ENCODE results near the gene DTX1.
"Not testable (repeated sequence)": the region's sequence is repeated elsewhere in the genome, so short reads cannot be mapped to it uniquely, and the experiment has no call there.

Gene DTX1

DNA sequence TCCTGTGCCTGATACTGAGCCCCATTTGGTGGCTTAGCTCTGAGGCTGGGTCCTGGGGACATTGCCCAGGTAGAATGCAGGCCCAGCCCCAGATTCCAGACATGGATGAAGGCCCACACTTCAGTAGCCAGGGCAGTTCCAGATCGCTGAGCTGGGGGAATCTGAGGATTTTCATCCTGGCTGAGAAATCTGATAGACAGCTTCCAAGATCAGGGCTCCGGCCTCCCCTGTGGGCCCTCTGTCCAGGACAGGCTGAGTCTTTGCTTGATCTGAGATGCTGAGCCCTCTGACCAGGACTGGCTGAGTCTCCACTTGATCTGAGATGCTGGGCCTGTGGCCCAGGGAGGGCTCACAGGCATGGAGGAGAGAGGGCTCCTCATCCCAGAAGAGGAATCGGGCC lies 82.3 kb downstream of the DTX1 start:
- DNase-seq: no peak

DNA sequence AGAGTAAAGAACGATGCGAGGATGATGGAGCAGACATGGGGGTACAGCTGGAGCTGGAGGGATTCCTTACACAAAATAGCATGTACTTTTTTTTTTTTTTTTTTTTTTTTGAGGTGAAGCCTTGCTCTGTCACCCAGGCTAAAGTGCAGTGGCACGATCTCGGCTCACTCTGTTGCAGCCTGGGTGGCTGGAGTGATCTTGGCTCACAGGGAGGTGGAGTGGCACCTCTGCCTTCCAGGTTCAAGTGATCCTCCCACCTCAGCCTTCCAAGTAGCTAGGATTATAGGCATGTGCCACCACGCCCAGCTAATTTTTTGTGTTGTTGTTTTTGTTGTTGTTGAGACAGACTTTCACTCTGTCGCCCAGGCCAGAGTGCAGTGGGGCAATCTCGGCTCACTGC lies 84.2 kb downstream of the DTX1 start:
- DNase-seq: no peak

DNA sequence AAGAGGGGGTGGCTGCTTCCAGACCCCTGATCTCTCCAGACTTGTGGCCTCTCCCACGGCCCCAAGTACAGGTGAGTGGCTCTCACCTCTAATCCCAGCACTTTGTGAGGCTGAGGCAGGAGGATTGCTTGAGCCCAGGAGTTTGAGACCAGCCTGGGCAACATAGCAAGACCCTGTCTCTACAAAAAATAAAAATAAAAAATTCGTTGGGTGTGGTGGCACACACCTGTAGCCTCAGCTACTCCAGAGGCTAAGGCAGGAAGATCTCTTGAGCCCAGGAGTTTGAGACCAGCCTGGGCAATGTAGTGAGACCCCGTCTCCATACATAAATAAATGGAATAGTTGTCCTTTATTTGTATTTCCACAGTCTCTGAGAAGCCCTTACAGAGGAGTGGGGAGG lies 85.2 kb downstream of the DTX1 start:
- not testable (repeated sequence) for DNase-seq

- DNase-seq: no peak
These were observed 85.8 kb downstream of the DTX1 start for GRCh38 chr12:113142173-113142885.

DNA sequence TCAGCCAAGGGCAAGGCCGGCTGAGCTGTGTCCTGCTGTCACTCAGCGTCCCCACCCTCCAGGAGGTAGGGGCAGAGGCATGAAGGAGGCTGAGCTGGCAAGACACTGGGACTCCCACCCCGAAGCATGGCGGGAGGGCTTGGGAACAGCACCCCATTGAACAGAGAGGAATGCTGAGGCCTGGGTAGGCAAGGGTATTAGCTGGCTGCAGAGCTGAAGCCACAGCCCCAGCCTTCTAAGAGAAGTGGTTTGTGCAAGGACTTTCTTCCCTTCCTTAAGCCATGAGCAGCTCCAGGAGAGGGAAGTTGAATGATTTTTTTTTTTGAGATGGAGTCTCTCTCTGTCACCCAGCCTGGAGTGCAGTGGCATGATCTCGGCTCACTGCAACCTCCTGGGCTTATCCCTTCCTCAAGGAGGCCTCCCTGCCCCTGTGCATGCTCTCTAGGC lies 86.4 kb downstream of the DTX1 start:
- no peak for DNase-seq

- no peak for DNase-seq
These were observed 87.4 kb downstream of the DTX1 start for GRCh38 chr12:113143959-113144358.

DNA sequence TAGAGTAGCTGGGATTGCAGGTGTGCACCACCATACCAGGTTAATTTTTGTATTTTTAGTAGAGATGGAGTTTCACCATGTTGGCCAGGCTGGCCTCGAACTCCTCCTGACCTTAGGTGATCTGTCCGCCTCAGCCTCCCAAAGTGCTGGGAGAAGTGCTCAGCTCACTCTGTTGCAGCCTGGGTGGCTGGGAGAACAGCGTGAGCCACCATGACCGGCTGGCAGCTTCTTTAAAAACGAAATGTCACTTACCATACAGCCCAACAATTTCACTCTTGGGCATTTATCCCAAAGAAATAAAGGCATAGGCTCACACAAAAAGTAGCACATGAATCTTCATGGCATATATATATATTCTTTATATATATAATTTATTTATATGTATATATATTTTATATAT lies 88.3 kb downstream of the DTX1 start:
- DNase-seq: no peak

DNA sequence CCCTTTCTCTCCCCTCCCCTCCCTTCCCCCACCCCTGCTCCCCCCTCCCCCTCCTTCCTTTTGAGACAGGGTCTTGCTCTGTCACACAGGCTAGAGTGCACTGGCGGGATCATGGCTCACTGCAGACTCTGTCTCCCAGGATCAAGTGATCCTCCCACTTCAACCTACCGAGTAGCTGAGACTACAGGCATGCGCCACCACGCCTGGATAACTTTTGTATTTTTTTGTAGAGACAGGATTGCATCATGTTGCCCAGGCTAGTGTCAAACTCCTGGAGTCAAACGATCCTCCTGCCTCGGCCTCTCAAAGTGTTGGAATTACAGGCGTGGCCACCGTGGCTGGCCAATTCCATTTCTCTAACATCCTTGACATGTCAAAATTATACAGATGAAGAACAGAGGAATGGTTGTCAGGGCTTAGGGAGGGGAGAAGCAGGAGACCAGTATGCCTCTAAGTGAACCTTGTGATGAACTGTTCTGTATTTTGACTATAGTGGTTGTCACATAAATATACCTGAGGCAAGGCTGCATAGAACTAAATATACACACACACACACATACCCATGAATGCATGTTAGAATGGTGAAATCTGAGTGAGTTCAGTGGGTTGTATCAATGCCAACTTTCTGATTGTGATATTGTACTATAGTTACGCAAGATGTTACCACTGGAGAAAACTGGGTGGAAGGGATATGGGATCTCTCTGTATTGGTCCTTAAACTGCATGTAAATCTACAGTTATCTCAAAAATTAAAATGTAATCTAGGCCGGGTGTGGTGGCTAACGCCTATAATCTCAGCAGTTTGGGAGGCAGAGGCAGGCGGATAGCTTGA lies 89.4 kb downstream of the DTX1 start:
- no peak for DNase-seq

DNA sequence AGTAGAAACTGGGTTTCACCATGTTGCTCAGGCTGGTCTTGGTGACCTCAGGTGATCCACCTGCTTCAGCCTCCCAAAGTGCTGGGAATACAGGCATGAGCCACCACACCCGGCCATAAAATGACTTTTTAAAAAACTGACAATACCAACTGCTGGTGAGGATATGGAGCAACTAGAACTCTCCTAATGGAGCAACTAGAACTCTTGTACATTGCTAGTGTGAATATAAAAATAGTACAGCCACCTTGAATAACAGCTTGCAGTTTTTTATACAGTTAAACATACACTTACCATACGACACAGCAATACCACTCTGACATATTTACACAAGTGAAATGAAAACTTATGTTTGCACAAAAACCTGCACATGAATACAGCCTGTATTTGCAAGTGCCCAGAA lies 90.5 kb downstream of the DTX1 start:
- DNase-seq: no peak

Measured in NCI-H524 (cell line).